Colonic mucosa (tissue), 4 donors: ENCODE measurements around the gene ISLR. TPM values are rescaled to one million over a fixed set of nuclear protein-coding genes. Genes with fewer than 3 reads are reported as not detected.

Experiments used
- DNase-seq: peaks from one replicate; pipeline ENCODE4 v3.0.0-alpha.2; 2020
- H3K27ac ChIP-seq: fragments of 200-600 bp; one replicate; pipeline ENCODE4 v1.8.0; 2021
- H3K27me3 ChIP-seq: fragments of 200-600 bp; one replicate; pipeline ENCODE4 v1.8.0; 2021
- H3K36me3 ChIP-seq: fragments of 200-600 bp; one replicate; pipeline ENCODE4 v1.8.0; 2021
- H3K4me1 ChIP-seq: fragments of 200-600 bp; one replicate; pipeline ENCODE4 v1.8.0; 2021; ENCODE audit warnings: mild to moderate bottlenecking
- H3K4me3 ChIP-seq: fragments of 200-600 bp; one replicate; pipeline ENCODE4 v1.8.0; 2021
- H3K9ac ChIP-seq, 2 donors: one replicate each; pipeline ENCODE4 v1.7.0; 2013; ENCODE audit warnings: control low read depth in 2 of 2, low read depth in 2 of 2, low read length in 2 of 2
- H3K9me3 ChIP-seq: fragments of 200-600 bp; one replicate; pipeline ENCODE4 v1.8.0; 2021
- CTCF ChIP-seq: fragments of 200-600 bp; IDR thresholded peaks from one replicate; pipeline ENCODE4 v1.8.0; 2022; ENCODE audit warnings: antibody characterized with exemption, mild to moderate bottlenecking
- intact Hi-C: fragments of 100-400 bp; cut with DNase I; formaldehyde crosslinking; loops from one replicate; pipeline ENCODE4 v1.14.1; 2022
- total RNA-seq, 2 donors: library from RNA; stranded (reverse); fragmentation: NEBNext Ultra II Directional in 1 of 2; extraction: Animal tissue kit (Norgen Biotek cat#: 25700) in 1 of 2; gene quantifications; one replicate each; pipeline ENCODE4 v1.2.1, GENCODE V29; 2021
- donor health status: healthy.
- donor health status: DM: no; HTN: no; CAD: no.
- donor health status: DM: no; HTN: no; CAD: no.

ISLR gene
- total RNA-seq, 2 donors from 2014 or later, result 3.6 to 8.5 TPM

GRCh38 chr15:74130849-74131627, 42.5 kb upstream of the ISLR start:
- intact Hi-C loops, result no loop called here
- no peaks in the 10 kb centered on the region for H3K36me3 ChIP-seq
- H3K9ac ChIP-seq, result no peak overlapping the region
- H3K9me3 ChIP-seq, result no peaks in the 10 kb centered on the region
- no peak for DNase-seq
- H3K4me1 ChIP-seq, result no peaks in the 10 kb centered on the region
- H3K27me3 ChIP-seq, result peaks cover 85% of the 10 kb centered on the region
- H3K27ac ChIP-seq, result no peak overlapping the region
- TF ChIP-seq CTCF, result no peak
- no peak overlapping the region for H3K4me3 ChIP-seq

DNA sequence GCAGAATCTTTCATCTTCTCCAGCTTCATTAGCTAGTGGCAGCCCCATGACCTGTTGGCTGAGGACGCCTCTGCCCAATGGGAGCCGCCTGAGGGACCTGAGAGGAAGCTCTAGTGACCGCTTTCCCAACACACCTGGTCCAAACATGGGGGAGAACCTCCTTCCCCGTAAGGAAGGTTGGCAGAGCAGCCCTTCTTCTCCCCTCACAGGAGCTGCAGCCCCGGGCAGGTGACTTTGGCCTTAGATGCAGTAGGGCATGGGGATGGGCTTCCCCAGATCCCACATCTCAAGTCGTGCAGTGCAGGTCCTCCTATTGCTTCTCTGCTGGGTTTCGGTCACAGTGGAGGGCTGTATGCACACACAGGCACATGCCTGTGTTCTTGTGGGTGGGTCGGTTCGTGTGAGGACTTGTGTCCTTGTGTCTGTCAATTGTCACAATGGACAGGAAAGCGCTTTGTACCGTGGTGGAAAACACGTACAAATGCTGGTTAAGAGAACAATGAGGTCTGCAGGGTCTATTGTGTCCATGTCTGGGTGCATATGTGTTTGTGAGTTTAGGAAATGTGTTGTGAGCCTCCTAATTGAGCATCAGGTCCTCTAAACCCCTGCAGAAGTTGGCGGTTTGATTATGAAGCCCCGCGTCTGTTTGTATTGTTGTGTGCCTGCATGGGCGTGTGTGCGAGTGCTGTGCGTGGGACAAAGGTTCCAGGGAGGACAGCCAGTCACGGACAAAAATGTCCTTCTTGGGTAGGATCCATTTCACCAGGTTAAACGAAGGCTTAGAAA, 41.7 kb upstream of the ISLR start:
- no peaks in the 10 kb centered on the region for H3K9me3 ChIP-seq
- H3K27ac ChIP-seq, result no peak overlapping the region
- no peaks in the 10 kb centered on the region for H3K4me1 ChIP-seq
- no peaks in the 10 kb centered on the region for H3K36me3 ChIP-seq
- no peak for DNase-seq
- no peak overlapping the region for H3K4me3 ChIP-seq
- intact Hi-C loops, result no loop called here
- TF ChIP-seq CTCF, result no peak
- peaks cover 89% of the 10 kb centered on the region for H3K27me3 ChIP-seq
- no peak overlapping the region for H3K9ac ChIP-seq

DNA sequence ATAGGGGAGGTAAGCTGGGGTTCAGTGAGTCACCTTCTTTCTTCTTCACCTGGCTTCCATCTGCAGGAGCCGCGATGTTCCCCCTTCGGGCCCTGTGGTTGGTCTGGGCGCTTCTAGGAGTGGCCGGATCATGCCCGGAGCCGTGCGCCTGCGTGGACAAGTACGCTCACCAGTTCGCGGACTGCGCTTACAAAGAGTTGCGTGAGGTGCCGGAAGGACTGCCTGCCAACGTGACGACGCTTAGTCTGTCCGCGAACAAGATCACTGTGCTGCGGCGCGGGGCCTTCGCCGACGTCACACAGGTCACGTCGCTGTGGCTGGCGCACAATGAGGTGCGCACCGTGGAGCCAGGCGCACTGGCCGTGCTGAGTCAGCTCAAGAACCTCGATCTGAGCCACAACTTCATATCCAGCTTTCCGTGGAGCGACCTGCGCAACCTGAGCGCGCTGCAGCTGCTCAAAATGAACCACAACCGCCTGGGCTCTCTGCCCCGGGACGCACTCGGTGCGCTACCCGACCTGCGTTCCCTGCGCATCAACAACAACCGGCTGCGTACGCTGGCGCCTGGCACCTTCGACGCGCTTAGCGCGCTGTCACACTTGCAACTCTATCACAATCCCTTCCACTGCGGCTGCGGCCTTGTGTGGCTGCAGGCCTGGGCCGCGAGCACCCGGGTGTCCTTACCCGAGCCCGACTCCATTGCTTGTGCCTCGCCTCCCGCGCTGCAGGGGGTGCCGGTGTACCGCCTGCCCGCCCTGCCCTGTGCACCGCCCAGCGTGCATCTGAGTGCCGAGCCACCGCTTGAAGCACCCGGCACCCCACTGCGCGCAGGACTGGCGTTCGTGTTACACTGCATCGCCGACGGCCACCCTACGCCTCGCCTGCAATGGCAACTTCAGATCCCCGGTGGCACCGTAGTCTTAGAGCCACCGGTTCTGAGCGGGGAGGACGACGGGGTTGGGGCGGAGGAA, 40.5 kb upstream of the ISLR start:
- intact Hi-C loops, result no loop called here
- no peaks in the 10 kb centered on the region for H3K4me1 ChIP-seq
- no peak overlapping the region for H3K4me3 ChIP-seq
- no peaks in the 10 kb centered on the region for H3K9me3 ChIP-seq
- peaks cover 97% of the 10 kb centered on the region for H3K27me3 ChIP-seq
- H3K27ac ChIP-seq, result no peak overlapping the region
- no peak for DNase-seq
- H3K9ac ChIP-seq, result no peak overlapping the region
- no peak for TF ChIP-seq CTCF
- H3K36me3 ChIP-seq, result no peaks in the 10 kb centered on the region

- intact Hi-C loops, result no loop called here
- TF ChIP-seq CTCF, result no peak
- Histone ChIP-seq H3K27me3 (peaks cover 96% of the 10 kb centered on the region), H3K4me1 (no peaks in the 10 kb centered on the region), H3K9ac (no peak overlapping the region), H3K9me3 (no peaks in the 10 kb centered on the region), H3K27ac (no peak overlapping the region), H3K4me3 (no peak overlapping the region), H3K36me3 (no peaks in the 10 kb centered on the region)
- DNase-seq, result no peak
Observed at GRCh38 chr15:74133694-74134386, 39.7 kb upstream of the ISLR start.
